Measurements from ENCODE around the gene GCSAM.
A peak's percentile ranks its signal among the peaks of the same experiment; 100 is the strongest.
"Not testable (repeated sequence)": the region's sequence is repeated elsewhere in the genome, so short reads cannot be mapped to it uniquely, and the experiment has no call there.

The GCSAM gene

DNA sequence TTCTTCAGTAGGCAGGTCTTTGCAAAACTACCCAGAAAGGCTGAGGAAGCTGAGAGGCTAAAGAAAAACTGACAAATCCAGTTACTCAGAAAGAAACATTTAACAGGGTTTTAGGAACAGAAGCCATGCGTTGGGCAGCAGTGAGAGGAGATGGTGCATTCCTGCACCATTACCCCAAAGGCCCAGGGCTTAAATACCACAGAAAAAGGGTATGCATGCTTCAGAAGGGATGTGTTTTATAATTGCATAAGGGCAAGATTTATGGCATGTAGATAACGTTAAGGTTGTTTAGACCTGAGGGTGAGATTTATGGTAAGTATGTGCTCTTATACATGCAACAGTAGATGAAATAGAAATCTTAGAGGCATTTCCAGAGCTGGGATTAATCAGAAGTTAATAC, 36.9 kb downstream of the GCSAM start:
- DNase-seq, result no peak

- no peak for DNase-seq
These were observed 37.3 kb downstream of the GCSAM start for GRCh38 chr3:112095731-112096130.

GRCh38 chr3:112093180-112093522, 39.9 kb downstream of the GCSAM start:
- no peak for DNase-seq

DNA sequence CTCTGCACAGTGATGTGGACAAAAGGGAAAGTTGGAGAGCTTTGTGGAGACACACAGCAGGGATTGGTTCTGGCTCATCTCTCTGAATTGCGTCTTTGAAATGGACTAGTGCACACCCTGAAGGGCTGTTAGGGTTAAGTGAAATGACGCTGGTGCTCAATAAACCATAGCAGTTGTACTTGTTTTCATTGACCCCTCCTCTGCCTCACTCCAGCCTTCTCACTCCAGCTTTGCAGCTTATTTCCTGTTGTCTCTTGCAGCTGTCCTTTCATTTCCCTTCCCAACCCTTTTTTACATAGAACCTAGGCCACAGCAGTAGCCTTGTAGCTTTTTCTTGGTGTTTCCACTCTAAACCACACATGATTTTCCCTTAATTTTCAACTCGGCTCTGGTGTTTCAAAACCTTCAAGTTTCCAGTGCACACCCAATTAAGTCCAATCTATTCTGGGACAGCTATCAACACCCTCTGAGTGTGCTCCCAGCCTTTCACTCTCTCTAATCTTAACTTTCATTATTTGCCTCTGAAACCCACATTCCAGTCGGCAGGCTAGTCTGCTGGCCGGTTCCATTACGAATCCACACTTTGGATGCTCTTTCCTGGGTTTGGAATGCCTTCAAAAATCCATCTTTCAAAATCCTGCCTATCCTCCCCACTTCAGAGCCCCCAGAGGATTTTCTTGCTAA, 40.4 kb downstream of the GCSAM start:
- DNase-seq, result peak; percentile 23

DNA sequence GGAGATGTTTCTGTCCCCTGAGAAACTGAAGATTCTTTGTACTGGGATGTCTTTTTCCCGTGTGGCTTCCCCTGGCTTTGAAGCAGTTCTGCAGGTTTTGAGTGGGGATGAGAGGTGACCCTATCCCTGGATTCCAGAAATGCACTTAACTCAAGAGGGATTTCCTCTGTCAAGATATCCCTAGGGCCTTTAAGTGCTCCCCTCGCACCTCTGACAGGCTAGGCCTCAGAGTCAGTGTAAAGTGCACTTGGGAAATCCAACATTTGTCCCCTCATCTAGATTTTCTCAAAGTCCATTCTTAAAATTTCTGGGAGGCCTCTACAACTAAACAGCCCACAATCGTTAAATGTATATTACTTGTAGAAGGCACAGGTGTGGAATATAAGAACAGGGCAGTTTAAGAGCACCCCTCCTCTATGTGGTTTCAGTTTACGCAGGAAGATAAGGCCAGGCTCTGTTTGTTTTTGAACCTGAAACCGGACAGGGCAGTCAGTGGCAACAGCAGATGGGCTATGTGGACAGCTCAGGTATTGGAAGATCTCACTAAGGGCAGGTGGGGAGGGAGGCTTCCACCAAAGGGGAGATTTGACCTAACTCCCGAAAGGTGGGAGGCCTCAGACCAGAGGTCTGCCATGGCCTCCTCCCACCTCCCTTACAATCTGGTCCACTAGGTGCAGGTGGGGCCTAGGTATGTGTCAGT, 42.0 kb downstream of the GCSAM start:
- no peak for DNase-seq

GRCh38 chr3:112089956-112090886, 42.8 kb downstream of the GCSAM start:
- no peak for DNase-seq

DNA sequence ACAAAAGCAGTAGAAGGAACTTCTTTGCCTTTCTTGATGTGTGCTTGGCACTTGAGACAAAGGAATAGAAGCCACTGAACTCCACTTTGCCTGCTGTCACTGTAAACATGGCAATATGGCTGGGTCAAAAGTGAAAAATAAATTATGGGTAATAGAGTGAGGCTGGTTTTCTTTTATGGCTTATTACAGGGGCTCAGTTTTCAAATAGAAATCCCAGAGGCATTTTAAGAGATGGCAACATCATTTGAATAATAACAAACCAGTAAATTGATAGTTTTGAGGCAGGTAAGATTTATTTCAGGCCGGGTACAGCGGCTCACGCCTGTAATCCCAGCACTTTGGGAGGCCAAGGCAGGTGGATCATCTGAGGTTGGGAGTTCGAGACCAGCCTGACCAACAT, 44.1 kb downstream of the GCSAM start:
- DNase-seq, result no peak

DNA sequence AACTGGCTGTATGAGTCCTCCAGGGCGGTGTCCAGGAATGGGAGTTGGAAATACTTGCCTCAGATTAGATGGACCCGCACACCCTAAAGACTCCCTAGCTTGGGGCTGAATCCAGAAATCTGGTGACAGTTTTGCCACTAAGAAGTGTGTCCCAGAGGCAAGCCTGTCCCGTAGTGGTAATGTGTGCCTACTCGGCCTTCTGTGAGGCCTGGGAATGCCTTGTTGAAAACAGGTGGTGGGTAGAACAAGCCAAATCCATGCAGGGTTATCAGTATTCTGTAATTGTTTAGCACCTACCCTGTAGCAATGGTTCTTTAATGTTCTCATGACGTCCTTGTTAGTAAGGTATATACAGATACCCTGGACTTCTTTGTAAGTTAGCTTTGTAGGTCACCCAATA, 45.3 kb downstream of the GCSAM start:
- DNase-seq, result no peak

DNA sequence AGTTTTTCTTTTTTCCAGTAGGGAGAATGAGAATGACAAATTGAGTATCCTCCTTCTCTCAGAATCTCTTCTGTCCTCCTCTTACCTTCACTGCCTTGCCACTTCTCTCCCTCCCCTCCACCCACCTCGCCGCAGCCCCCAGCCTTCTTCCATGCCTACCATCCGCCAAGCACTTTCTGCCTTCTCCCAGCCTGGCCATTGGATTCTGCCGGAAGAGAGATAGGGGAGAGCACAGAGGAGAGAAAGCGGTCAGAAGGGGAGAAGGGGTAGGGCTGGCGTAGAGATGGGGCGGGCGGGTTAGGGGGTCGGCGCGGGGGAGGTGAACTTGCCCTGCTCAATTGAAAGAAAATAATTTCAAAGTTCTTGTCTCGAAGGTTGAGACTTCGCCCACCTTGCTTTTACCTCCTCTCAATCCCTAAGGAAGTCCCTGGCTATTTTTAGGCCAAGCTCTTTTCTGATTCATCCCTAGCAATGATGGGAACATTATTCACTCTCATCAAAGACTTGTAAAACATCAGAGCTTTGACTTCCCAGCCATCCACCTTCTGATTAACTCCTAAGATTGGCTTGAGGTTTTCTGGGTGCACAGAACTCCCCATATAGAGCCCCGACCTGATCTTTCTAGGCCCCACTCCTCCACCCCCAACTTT, 46.0 kb downstream of the GCSAM start:
- no peak for DNase-seq

DNA sequence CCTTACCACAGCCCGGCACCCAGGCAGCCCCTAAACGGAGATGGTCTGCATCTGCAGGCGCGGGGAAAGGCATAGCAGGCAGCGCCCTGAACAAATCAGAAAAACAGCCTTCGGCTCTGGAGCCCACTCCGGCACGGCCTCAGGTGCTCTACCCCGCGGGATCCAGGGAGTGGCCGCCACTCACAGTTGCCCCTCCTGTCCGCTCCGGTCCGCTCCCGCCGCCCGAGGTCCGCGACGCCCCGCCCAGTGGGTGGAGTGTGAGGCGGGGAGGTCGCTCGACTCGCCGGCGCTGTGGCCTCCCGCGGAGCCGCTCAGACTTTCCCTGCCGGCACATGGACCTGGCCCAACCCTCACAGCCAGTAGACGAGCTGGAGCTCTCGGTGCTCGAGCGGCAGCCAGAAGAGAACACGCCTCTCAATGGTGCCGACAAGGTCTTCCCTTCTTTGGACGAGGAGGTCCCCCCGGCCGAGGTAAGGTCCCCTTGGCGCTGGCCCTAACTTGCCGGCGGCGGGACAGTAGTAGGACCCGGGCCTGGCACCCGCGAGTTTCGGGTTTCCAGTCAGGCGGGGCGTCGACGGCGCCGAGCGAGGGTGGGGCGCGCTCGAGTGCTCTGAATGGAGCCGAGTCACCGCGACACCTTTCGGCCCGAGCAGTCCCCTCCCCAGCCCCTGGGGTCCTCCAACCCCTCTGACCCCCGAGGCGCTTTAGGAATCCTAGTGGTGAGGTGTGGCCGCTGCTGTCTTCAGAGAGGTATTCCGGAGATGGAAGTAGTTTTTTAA, 46.8 kb downstream of the GCSAM start, which contains the start of gene C3orf52:
C3orf52 (plus strand) TSS at position 314 of the 779 bp plus-strand sequence; CDS start at position 333, 19 bp downstream.
- peak; percentile 86 for DNase-seq

GRCh38 chr3:112085735-112086075, 47.3 kb downstream of the GCSAM start:
- no peak for DNase-seq

DNA sequence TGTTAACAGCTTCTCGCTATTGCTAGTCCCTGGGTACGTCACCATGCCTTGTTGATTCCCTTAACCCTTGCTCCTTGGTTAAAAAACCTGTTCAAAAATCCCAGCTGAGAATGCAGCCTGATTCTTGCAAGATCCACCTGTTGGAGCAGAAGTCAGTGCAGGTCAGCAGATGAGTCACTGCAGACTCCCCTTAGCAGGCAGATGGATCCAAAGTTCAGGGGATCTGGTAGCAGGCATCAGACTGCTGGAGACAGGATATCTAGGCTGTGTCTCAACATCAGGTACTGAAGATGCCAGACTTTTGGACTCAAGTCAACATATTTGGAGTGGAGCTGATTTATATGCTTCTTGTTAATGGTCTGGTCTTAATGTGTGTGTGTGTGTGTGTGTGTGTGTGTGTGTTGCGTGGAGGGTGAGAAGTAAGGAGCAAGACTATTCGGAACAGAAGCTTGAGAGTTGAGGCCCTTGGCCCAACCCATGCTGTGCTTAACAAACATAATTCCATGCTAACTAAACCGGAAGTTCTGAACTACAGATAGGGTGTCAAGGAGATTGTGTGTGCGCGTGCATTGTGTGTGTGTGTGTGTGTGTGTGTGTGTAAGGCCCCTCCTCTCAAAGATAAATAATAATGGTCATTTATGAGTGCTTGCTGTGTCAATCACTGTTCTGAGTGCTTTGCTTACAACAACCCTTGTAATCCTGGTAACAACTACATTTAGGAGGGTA, 47.9 kb downstream of the GCSAM start:
- DNase-seq, result no peak

DNA sequence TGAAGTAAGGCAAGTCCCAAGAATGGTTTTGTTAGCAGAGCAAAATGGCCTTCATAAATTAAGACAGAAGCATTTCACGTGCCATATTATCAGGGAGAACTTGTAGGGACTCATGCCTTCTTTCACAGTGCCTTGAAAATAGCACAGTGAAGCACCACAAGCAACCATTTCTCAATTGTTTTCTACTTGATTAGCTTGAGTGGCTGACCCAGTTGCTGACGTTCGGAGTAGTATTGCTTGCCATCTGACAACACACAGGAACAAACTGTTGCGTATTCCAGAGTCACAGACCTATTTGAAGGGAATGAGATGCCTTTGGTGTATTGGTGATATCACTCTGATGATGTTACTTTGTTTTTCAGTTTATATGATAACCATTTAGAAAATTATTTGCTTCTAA, 49.8 kb downstream of the GCSAM start:
- DNase-seq, result no peak

- DNase-seq, result no peak
These were observed 54.6 kb downstream of the GCSAM start for GRCh38 chr3:112078125-112079083.

- DNase-seq, result peak; percentile 48
These were observed 58.2 kb downstream of the GCSAM start for GRCh38 chr3:112074616-112075497.

- no peak for DNase-seq
These were observed 59.0 kb downstream of the GCSAM start for GRCh38 chr3:112074006-112074405.

DNA sequence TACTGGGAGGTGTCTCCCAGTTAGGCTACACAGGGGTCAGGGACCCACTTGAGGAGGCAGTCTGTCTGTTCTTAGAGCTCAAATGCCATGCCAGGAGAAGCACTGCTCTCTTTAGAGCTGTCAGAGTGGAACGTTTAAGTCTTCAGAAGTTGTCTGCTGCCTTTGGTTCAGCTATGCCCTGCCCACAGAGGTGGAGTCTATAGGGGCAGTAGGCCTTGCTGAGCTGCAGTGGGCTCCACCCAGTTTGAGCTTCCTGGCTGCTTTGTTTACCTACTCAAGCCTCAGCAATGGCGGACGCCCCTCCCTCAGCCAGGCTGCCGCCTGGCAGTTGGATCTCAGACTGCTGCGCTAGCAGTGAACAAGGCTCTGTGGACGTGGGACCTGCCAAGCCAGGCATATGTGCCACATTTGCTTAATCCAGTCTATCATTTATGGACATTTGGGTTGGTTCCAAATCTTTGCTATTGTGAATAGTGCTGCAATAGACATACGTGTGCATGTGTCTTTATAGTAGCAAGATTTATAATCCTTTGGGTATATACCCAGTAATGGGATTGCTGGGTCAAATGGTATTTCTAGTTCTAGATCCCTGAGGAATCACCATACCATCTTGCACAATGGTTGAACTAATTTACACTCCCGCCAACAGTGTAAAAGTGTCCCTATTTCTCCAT, 60.5 kb downstream of the GCSAM start:
- not testable (repeated sequence) for DNase-seq

All from eye (tissue), 1 donor.